Measurements from ENCODE around the gene ZNF485. TPM values are rescaled to one million over a fixed set of nuclear protein-coding genes. Genes with fewer than 3 reads are reported as not detected.

ZNF485 gene
- total and polyA plus RNA-seq, 10 of the 15 experiments (the other 5 are each of a cell fraction or from before 2014, with no cell fraction given): 3.2 to 7.6 (median 5.1) TPM

DNA sequence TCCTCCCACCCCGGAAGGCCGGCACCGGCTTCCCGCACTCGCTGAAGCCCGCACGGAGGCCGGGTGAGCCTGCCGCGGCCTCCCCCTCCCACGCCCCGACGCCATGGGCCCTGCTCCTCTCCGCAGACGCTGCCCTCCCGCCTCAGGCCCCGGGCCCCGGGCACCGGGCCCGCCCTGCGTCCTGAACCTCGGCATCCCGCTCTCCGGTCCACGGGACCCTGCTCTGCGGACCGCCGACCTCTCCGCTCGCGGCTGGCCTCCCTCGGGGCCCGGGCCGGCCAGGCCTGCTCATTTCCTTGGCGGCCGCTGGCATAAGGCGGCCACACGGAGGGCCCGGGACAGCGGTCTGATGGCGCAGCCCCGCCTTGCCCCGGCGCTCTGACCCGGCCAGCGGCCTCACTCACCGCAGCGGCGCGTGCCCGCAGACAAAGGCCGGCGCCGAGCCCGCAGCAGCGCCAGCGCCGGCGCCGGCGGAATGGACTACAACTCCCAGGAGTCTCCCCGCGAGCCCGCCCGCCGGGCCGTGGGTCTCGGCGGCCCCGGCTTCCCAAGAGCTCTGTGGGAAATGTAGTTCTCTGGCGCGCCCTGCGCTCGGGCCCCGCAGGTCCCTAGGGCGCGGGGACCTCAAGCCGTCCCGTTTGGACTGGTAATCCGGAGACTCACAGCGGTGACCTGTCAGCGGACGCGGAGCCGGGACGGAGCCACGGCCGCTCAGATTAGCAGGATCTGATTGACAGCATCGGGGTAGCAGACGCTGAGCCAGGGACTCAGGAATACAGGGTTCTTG lies 42.4 kb downstream of the ZNF485 start, which contains the start of gene ZNF32 (continued):
- TF ChIP-seq, protein P1, sequence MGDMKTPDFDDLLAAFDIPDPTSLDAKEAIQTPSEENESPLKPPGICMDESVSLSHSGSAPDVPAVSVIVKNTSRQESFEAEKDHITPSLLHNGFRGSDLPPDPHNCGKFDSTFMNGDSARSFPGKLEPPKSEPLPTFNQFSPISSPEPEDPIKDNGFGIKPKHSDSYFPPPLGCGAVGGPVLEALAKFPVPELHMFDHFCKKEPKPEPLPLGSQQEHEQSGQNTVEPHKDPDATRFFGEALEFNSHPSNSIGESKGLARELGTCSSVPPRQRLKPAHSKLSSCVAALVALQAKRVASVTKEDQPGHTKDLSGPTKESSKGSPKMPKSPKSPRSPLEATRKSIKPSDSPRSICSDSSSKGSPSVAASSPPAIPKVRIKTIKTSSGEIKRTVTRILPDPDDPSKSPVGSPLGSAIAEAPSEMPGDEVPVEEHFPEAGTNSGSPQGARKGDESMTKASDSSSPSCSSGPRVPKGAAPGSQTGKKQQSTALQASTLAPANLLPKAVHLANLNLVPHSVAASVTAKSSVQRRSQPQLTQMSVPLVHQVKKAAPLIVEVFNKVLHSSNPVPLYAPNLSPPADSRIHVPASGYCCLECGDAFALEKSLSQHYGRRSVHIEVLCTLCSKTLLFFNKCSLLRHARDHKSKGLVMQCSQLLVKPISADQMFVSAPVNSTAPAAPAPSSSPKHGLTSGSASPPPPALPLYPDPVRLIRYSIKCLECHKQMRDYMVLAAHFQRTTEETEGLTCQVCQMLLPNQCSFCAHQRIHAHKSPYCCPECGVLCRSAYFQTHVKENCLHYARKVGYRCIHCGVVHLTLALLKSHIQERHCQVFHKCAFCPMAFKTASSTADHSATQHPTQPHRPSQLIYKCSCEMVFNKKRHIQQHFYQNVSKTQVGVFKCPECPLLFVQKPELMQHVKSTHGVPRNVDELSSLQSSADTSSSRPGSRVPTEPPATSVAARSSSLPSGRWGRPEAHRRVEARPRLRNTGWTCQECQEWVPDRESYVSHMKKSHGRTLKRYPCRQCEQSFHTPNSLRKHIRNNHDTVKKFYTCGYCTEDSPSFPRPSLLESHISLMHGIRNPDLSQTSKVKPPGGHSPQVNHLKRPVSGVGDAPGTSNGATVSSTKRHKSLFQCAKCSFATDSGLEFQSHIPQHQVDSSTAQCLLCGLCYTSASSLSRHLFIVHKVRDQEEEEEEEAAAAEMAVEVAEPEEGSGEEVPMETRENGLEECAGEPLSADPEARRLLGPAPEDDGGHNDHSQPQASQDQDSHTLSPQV (IDR thresholded peaks at IDR 0.05): no peak
- TF ChIP-seq SIX5 (IDR thresholded peaks at IDR 0.05; ENCODE audit: low read depth, low read length, severe bottlenecking): peak; percentile 94
- no peak for TF ChIP-seq MTA3 (IDR thresholded peaks at IDR 0.05; ENCODE audit: borderline replicate concordance, low read length)
- TF ChIP-seq CBX5 (IDR thresholded peaks at IDR 0.05; ENCODE audit: low read depth): no peak
- no peak for TF ChIP-seq RELA (IDR thresholded peaks at IDR 0.05; ENCODE audit: borderline replicate concordance, partially characterized antibody)
- no peak for TF ChIP-seq MXI1 (IDR thresholded peaks at IDR 0.05; ENCODE audit: low read depth, low read length)
- no peak for TF ChIP-seq ESRRA (IDR thresholded peaks at IDR 0.05; ENCODE audit: low read length)
- no peak for TF ChIP-seq CEBPB (IDR thresholded peaks at IDR 0.05; ENCODE audit: borderline replicate concordance in 1 of 2, low read depth in 2 of 2, low read length in 2 of 2)
- TF ChIP-seq EGR1 (IDR thresholded peaks at IDR 0.05; ENCODE audit: borderline replicate concordance in 1 of 2, low read depth in 2 of 2, low read length in 2 of 2): peak in 1 of 2 experiments; percentile 35; a peak in 1 of 3 replicates
- TF ChIP-seq MYC (IDR thresholded peaks at IDR 0.05; ENCODE audit: insufficient read depth, insufficient read length, insufficient replicate concordance, low read length, severe bottlenecking): no peak
- no peak for TF ChIP-seq POU2F2 (IDR thresholded peaks at IDR 0.05; ENCODE audit: borderline replicate concordance, low read depth, low read length)
- TF ChIP-seq POLR2A (IDR thresholded peaks at IDR 0.05; ENCODE audit: low read depth, low read length): peak; percentile 69
- no peak for TF ChIP-seq NFIC (IDR thresholded peaks at IDR 0.05; ENCODE audit: low read depth, low read length)
- peak; percentile 95 for TF ChIP-seq HCFC1 (IDR thresholded peaks at IDR 0.05; ENCODE audit: low read length)
- TF ChIP-seq POLR2AphosphoS5 (IDR thresholded peaks at IDR 0.05; ENCODE audit: low read length): no peak
- no peak for TF ChIP-seq ATF3 (IDR thresholded peaks at IDR 0.05; ENCODE audit: borderline replicate concordance, extremely low read depth, low read depth, low read length)
- peak; percentile 73 for TF ChIP-seq YY1 (IDR thresholded peaks at IDR 0.05; ENCODE audit: low read depth, low read length)
- TF ChIP-seq NR2C1 (IDR thresholded peaks at IDR 0.05): peak; percentile 80
- TF ChIP-seq, protein P2, sequence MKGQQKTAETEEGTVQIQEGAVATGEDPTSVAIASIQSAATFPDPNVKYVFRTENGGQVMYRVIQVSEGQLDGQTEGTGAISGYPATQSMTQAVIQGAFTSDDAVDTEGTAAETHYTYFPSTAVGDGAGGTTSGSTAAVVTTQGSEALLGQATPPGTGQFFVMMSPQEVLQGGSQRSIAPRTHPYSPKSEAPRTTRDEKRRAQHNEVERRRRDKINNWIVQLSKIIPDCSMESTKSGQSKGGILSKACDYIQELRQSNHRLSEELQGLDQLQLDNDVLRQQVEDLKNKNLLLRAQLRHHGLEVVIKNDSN (IDR thresholded peaks at IDR 0.05; ENCODE audit: borderline replicate concordance, extremely low read length, insufficient read depth, low read depth, low read length): no peak
- no peak for TF ChIP-seq ZNF274 (IDR thresholded peaks at IDR 0.05; ENCODE audit: insufficient read depth, insufficient read length)
- TF ChIP-seq BMI1 (IDR thresholded peaks at IDR 0.05; ENCODE audit: borderline replicate concordance): no peak
- no peak for TF ChIP-seq KAT2A (conservative IDR thresholded peaks at IDR 0.05; ENCODE audit: control insufficient read depth, low read depth, low read length)
- TF ChIP-seq ZNF24 (IDR thresholded peaks at IDR 0.05): peak; percentile 16; the same call in 1 of the 2 replicates
- no peak for TF ChIP-seq KLF5 (IDR thresholded peaks at IDR 0.05; ENCODE audit: partially characterized antibody)
- 0 out of 2 replicates have a peak, but pooled peaks have one; percentile 62 for TF ChIP-seq ZNF217 (IDR thresholded peaks at IDR 0.05)
- 0 out of 2 replicates have a peak, but pooled peaks have one; percentile 67 for TF ChIP-seq NFXL1 (IDR thresholded peaks at IDR 0.05; ENCODE audit: borderline replicate concordance)
